ENCODE results near the gene C19orf33. TPM values are rescaled to one million over a fixed set of nuclear protein-coding genes. Genes with fewer than 3 reads are reported as not detected.
"Not testable (repeated sequence)": the region's sequence is repeated elsewhere in the genome, so short reads cannot be mapped to it uniquely, and the experiment has no call there.

The C19orf33 gene
- total RNA-seq: 100 to 1,000 TPM in 4 of 6 donors, 10 to 100 TPM in 2; 65.0 to 251 (median 144) TPM

DNA sequence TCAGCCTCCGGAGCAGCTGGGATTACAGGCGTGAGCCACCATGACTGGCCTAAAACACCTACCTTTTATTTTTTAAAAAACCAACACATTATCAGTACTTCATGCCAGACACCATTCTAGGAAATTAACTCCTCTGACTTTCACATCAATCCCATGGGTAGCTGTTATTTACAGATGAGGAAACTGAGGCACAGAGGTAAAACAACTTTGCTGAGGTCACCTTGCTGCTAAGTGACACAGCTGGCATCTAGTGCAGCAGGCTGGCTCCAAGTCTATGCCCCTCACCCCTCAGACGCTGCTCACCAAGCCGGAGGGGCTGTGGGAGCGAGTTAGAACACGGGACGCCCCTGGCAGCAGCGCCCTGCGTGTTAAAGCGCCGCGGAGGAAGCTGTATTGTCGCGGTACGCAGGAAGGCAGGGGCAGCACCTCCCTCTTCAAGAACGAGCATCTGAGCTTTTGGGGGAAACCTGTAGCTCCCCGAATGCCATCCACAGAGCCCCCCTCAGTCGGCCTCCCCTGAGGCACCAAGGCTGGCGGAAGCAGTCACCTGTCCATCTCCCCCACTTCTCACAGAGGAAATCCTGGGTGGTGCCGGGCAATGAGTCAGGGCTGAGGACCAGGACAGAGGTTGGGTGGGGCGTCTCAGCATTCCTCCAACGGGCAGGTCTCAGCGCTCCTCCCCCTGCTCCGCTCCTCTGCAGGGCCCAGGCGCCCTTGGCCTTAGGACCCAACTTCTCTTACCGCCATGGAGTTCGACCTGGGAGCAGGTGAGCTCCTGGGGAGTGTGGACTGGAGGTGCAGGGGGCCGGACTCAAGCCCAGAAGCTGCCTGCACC lies at the start of gene C19orf33:
C19orf33 (plus strand) TSS at position 735 of the 835 bp plus-strand sequence; CDS start at position 746, 11 bp downstream.
- peaks cover 0 to 27% (median 19%) of the 10 kb centered on the region in 4 donors for H3K36me3 ChIP-seq
- 38 to 43% methylated on average over 11 to 27 of the region's 28 CpGs for WGBS, 2 donors
- H3K4me3 ChIP-seq: peak within 1 kb of the TSS in 3 of 4 donors; percentile 40 to 50 (median 41)
- DNase-seq (peak; percentile 58 to 91), ATAC-seq (ENCODE audit: low FRiP score in 2 of 2) (peak; percentile 75 to 94)
- H3K27ac ChIP-seq: peak within 1 kb of the TSS; percentile 61 to 87 (median 82)
- H3K27me3 ChIP-seq: no peaks in the 10 kb centered on the region
- TF ChIP-seq POLR2A (IDR thresholded peaks at IDR 0.05) (peak in 2 of 4 donors; percentile 53 to 60), POLR2AphosphoS5 (IDR thresholded peaks at IDR 0.05) (peak; percentile 20 to 63), EP300 (IDR thresholded peaks at IDR 0.05) (no peak)
- TF ChIP-seq, protein P1, sequence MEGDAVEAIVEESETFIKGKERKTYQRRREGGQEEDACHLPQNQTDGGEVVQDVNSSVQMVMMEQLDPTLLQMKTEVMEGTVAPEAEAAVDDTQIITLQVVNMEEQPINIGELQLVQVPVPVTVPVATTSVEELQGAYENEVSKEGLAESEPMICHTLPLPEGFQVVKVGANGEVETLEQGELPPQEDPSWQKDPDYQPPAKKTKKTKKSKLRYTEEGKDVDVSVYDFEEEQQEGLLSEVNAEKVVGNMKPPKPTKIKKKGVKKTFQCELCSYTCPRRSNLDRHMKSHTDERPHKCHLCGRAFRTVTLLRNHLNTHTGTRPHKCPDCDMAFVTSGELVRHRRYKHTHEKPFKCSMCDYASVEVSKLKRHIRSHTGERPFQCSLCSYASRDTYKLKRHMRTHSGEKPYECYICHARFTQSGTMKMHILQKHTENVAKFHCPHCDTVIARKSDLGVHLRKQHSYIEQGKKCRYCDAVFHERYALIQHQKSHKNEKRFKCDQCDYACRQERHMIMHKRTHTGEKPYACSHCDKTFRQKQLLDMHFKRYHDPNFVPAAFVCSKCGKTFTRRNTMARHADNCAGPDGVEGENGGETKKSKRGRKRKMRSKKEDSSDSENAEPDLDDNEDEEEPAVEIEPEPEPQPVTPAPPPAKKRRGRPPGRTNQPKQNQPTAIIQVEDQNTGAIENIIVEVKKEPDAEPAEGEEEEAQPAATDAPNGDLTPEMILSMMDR (IDR thresholded peaks at IDR 0.05): no peak
- H3K4me1 ChIP-seq: peaks cover 10 to 24% (median 13%) of the 10 kb centered on the region in 4 donors
- no peaks in the 10 kb centered on the region for H3K9me3 ChIP-seq

DNA sequence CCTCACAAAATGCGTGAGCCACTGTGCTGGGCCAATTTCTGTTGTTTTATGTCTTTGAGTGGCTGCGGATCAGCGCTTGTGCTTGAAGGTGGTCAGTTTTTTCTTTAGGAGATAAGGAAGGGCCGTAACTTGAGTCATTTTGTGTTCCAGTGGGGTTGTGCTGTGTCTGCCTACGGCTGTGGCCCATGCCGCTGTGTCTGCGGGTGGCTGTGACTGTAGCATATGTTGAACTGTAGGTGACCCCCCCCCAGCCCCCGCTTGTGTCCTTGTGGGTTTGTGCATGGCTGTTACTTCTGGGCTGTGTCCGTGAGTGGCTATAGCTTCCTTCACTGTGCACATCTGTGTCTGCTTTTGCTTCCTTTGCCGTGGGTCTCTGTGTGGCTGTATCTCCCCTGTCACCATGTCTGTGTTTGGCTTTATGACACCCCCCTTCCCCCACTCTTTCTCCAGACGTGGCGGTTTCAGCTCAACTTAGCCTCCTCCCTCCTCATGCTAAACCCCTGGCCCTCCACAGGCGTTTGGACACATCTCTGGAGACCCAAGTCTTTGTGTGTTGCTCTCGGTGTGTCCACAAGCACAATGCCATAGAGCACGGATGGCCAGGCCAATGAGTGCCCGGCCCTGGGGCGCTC lies 48.6 kb upstream of the C19orf33 start:
- TF ChIP-seq, protein P1 (IDR thresholded peaks at IDR 0.05): no peak
- TF ChIP-seq POLR2AphosphoS5 (IDR thresholded peaks at IDR 0.05): no peak
- no peak for TF ChIP-seq POLR2A (IDR thresholded peaks at IDR 0.05)
- no peak for TF ChIP-seq EP300 (IDR thresholded peaks at IDR 0.05)
- WGBS, 2 donors: 34 to 50% methylated on average over 12 to 17 of the region's 17 CpGs
- DNase-seq (no peak), ATAC-seq (ENCODE audit: low FRiP score in 2 of 2) (peak in 1 of 2 donors; percentile 3)
- H3K27ac ChIP-seq: peak overlapping the region; percentile 73 to 91 (median 82)
- peak overlapping the region; percentile 7 to 65 (median 54) for H3K4me3 ChIP-seq
- peaks cover 0 to 7% (median 6%) of the 10 kb centered on the region in 4 donors for H3K27me3 ChIP-seq
- H3K9me3 ChIP-seq: no peaks in the 10 kb centered on the region
- no peaks in the 10 kb centered on the region for H3K36me3 ChIP-seq
- H3K4me1 ChIP-seq: peaks cover 29 to 43% (median 35%) of the 10 kb centered on the region in 4 donors

GRCh38 chr19:38261942-38262341 lies 42.1 kb upstream of the C19orf33 start:
- not testable (repeated sequence) for DNase-seq; H3K36me3 ChIP-seq; ATAC-seq (ENCODE audit: low FRiP score in 2 of 2); H3K27ac ChIP-seq; H3K4me3 ChIP-seq; H3K9me3 ChIP-seq; H3K27me3 ChIP-seq
- peaks cover 16 to 33% (median 20%) of the 10 kb centered on the region in 4 donors for H3K4me1 ChIP-seq
- 92 to 94% methylated on average over 12 of the region's 12 CpGs for WGBS, 2 donors

- DNase-seq: no peak
- no peak overlapping the region for H3K27ac ChIP-seq
These were observed 41.3 kb upstream of the C19orf33 start for GRCh38 chr19:38262585-38263268.

More at GRCh38 chr19:38262585-38263268, 41.3 kb upstream of the C19orf33 start:
- H3K4me1 ChIP-seq: peaks cover 16 to 41% (median 24%) of the 10 kb centered on the region in 4 donors
- H3K4me3 ChIP-seq: no peak overlapping the region
- H3K9me3 ChIP-seq: no peaks in the 10 kb centered on the region
- TF ChIP-seq, protein P1 (IDR thresholded peaks at IDR 0.05): no peak
- TF ChIP-seq EP300 (IDR thresholded peaks at IDR 0.05) (no peak), POLR2AphosphoS5 (IDR thresholded peaks at IDR 0.05) (no peak), POLR2A (IDR thresholded peaks at IDR 0.05) (no peak)
- no peak for ATAC-seq (ENCODE audit: low FRiP score in 2 of 2)
- no peaks in the 10 kb centered on the region for H3K36me3 ChIP-seq
- no peaks in the 10 kb centered on the region for H3K27me3 ChIP-seq
- WGBS, 2 donors: 93 to 94% methylated on average over 7 of the region's 7 CpGs
